Gastrocnemius medialis (tissue), 4 donors: ENCODE measurements around the gene HMCN1. TPM values are rescaled to one million over a fixed set of nuclear protein-coding genes. Genes with fewer than 3 reads are reported as not detected.

Experiments
- ATAC-seq, 2 donors: fragments of 150-250 bp; one replicate each; pipeline ENCODE4 v1.9.1; 2016
- DNase-seq, 2 donors: peaks; one replicate each; pipeline ENCODE4 v3.0.0-alpha.2; 2019
- H3K27ac ChIP-seq, 4 donors: fragments of 200-600 bp; sonication (generic); 1 replicate in 1 of 4; 2 replicates in 3 of 4; pipeline ENCODE4 v1.5.1; 2016 to 2018; ENCODE audit warnings: mild to moderate bottlenecking in 2 of 4, moderate library complexity in 1 of 4
- H3K27me3 ChIP-seq, 3 donors: fragments of 200-600 bp; sonication (generic) in 2 of 3; 1 replicate in 1 of 3; 2 replicates in 2 of 3; pipeline versions ENCODE4 v1.5.1 to v1.6.0; 2016 to 2019; ENCODE audit warnings: mild to moderate bottlenecking in 1 of 3, moderate library complexity in 1 of 3
- H3K36me3 ChIP-seq, 2 donors: fragments of 200-600 bp; sonication (generic) in 1 of 2; one replicate each; pipeline ENCODE4 v1.5.1; 2017 to 2018
- H3K4me1 ChIP-seq, 2 donors: fragments of 200-600 bp; sonication (generic) in 1 of 2; one replicate each; pipeline ENCODE4 v1.5.1; 2016 to 2017; ENCODE audit warnings: mild to moderate bottlenecking in 2 of 2
- H3K4me3 ChIP-seq, 4 donors: fragments of 200-600 bp; sonication (generic) in 3 of 4; 1 replicate in 1 of 4; 2 replicates in 3 of 4; pipeline ENCODE4 v1.5.1; 2016 to 2019; ENCODE audit warnings: mild to moderate bottlenecking in 2 of 4
- H3K9me3 ChIP-seq, 3 donors: fragments of 200-600 bp; sonication (generic) in 2 of 3; 1 replicate in 1 of 3; 2 replicates in 2 of 3; pipeline ENCODE4 v1.5.1; 2016 to 2019
- POLR2A ChIP-seq, 2 donors: fragments of 450-650 bp; IDR thresholded peaks; one replicate each; pipeline ENCODE4 v1.6.1; 2017; ENCODE audit warnings: antibody characterized with exemption in 2 of 2, mild to moderate bottlenecking in 2 of 2, moderate library complexity in 2 of 2
- in situ Hi-C, 4 donors: fragments of 200-750 bp; cut with MboI; loops; one replicate each; pipeline versions ENCODE4 v1.15.0 to v1.8.0; 2017; ENCODE audit warnings: low sequenced_read_pairs in 4 of 4
- intact Hi-C: fragments of 100-400 bp; cut with DNase I; formaldehyde crosslinking; loops from one replicate; pipeline ENCODE4 v1.15.1; 2023; ENCODE audit warnings: low total_unique reads
- total RNA-seq, 4 donors: library from RNA; depleted of rRNA; stranded (reverse); fragments of >200 nt; gene quantifications; one replicate each; pipeline versions ENCODE4 v1.1.0 to v1.2.3, GENCODE V29; 2016
- TF ChIP-seq, protein P1 (sequence below), 5 experiments: fragments of 450-650 bp in 3 of 5; fragments of 200-600 bp in 2 of 5; sonication (generic) in 2 of 5; IDR thresholded peaks in 4 of 5; conservative IDR thresholded peaks in 1 of 5; 1 replicate in 4 of 5; 2 replicates in 1 of 5; pipeline ENCODE4 v1.5.1; 2016 to 2019; ENCODE audit warnings: antibody characterized with exemption in 5 of 5, mild to moderate bottlenecking in 3 of 5, moderate library complexity in 3 of 5

HMCN1 gene
- total RNA-seq, 4 donors from 2014 or later = 2.6 to 7.5 (median 5.1) TPM

DNA sequence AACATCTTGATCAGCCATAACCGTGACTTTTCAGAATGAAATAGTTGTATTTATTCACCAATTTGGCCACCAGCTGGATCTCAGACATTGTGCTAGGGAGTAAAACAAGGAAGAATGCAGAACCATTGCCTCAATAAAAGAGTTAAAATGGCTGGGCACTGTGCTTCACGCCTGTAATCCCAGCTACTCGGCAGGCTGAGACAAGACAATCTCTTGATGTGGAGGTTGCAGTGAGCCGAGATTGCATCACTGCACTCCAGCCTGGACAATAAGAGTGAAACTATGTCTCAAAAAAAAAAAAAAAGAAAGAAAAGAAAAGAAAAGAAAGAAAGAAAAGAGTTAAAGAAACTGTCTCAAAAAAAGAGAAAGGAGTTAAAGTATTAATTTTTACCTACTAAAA lies 441.4 kb downstream of the HMCN1 start:
- Histone ChIP-seq H3K4me3 (no peak overlapping the region), H3K9me3 (no peaks in the 10 kb centered on the region), H3K36me3 (no peaks in the 10 kb centered on the region), H3K4me1 (no peaks in the 10 kb centered on the region), H3K27ac (no peak overlapping the region), H3K27me3 (no peaks in the 10 kb centered on the region)
- TF ChIP-seq POLR2A (IDR thresholded peaks at IDR 0.05) = no peak
- TF ChIP-seq, protein P1, sequence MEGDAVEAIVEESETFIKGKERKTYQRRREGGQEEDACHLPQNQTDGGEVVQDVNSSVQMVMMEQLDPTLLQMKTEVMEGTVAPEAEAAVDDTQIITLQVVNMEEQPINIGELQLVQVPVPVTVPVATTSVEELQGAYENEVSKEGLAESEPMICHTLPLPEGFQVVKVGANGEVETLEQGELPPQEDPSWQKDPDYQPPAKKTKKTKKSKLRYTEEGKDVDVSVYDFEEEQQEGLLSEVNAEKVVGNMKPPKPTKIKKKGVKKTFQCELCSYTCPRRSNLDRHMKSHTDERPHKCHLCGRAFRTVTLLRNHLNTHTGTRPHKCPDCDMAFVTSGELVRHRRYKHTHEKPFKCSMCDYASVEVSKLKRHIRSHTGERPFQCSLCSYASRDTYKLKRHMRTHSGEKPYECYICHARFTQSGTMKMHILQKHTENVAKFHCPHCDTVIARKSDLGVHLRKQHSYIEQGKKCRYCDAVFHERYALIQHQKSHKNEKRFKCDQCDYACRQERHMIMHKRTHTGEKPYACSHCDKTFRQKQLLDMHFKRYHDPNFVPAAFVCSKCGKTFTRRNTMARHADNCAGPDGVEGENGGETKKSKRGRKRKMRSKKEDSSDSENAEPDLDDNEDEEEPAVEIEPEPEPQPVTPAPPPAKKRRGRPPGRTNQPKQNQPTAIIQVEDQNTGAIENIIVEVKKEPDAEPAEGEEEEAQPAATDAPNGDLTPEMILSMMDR (IDR thresholded peaks at IDR 0.05 in 4 of 5, conservative IDR thresholded peaks at IDR 0.05 in 1 of 5) = no peak
- ATAC-seq = no peak
- DNase-seq = no peak
- in situ Hi-C loops = no loop called here
- intact Hi-C loops = no loop called here

DNA sequence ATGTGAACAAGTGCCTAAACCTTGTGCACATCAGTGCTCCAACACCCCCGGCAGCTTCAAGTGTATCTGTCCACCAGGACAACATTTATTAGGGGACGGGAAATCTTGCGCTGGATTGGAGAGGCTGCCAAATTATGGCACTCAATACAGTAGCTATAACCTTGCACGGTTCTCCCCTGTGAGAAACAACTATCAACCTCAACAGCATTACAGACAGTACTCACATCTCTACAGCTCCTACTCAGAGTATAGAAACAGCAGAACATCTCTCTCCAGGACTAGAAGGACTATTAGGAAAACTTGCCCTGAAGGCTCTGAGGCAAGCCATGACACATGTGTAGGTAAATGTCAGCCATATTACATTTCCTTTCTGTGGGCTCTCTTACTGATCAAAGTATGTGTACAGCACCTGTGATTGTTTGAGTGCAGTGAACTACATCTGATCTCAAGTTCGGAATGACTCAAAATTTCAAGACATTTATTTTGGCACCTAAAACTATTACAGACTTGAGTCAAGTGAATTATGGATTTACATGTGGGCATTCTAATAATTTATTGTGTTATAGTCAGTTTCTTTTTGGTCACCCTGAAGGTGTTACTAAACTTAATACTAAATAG lies 444.3 kb downstream of the HMCN1 start:
- intact Hi-C loops = no loop called here
- no peak for DNase-seq
- no peak for ATAC-seq
- Histone ChIP-seq H3K36me3 (no peaks in the 10 kb centered on the region), H3K27me3 (no peaks in the 10 kb centered on the region), H3K9me3 (no peaks in the 10 kb centered on the region), H3K4me3 (no peak overlapping the region), H3K27ac (no peak overlapping the region), H3K4me1 (no peaks in the 10 kb centered on the region)
- no peak for TF ChIP-seq POLR2A (IDR thresholded peaks at IDR 0.05)
- TF ChIP-seq, protein P1 (IDR thresholded peaks at IDR 0.05 in 4 of 5, conservative IDR thresholded peaks at IDR 0.05 in 1 of 5) = no peak
- in situ Hi-C loops = no loop called here

- no peaks in the 10 kb centered on the region for H3K4me1 ChIP-seq
- intact Hi-C loops = no loop called here
- H3K36me3 ChIP-seq = no peaks in the 10 kb centered on the region
- TF ChIP-seq, protein P1 (IDR thresholded peaks at IDR 0.05 in 4 of 5, conservative IDR thresholded peaks at IDR 0.05 in 1 of 5) = no peak
- no peak for TF ChIP-seq POLR2A (IDR thresholded peaks at IDR 0.05)
- DNase-seq (no peak), ATAC-seq (no peak)
- no peaks in the 10 kb centered on the region for H3K9me3 ChIP-seq
- H3K27me3 ChIP-seq = no peaks in the 10 kb centered on the region
- in situ Hi-C loops = no loop called here
- H3K27ac ChIP-seq = no peak overlapping the region
- no peak overlapping the region for H3K4me3 ChIP-seq
These were observed 445.0 kb downstream of the HMCN1 start for GRCh38 chr1:186179231-186179630.

DNA sequence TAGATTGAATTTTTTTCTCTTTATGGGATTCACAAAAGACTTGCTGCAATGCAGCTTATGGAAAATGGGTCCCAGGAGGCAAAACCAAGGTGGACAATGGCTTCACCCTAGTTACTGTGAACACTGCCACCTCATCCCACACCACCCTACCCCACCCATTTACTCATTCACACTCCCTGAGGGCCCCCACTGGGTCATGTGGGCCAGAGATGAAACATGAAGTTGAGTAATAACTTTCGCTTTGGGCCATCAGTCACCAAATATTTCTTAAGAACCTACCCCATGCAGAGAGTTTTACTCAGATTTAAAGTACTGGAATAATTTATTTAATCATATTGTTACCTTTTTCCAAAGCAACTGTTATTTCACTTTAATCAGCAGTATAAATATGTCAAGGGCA lies 449.0 kb downstream of the HMCN1 start:
- in situ Hi-C loops = no loop called here
- TF ChIP-seq, protein P1 (IDR thresholded peaks at IDR 0.05 in 4 of 5, conservative IDR thresholded peaks at IDR 0.05 in 1 of 5) = no peak
- no peak for TF ChIP-seq POLR2A (IDR thresholded peaks at IDR 0.05)
- peak in 1 of 2 donors; percentile 72 for ATAC-seq

More for the DNA sequence above, 449.0 kb downstream of the HMCN1 start:
- DNase-seq = peak; percentile 11 to 51
- Histone ChIP-seq H3K4me3 (no peak overlapping the region), H3K36me3 (no peaks in the 10 kb centered on the region), H3K27me3 (no peaks in the 10 kb centered on the region), H3K27ac (no peak overlapping the region), H3K9me3 (no peaks in the 10 kb centered on the region), H3K4me1 (no peaks in the 10 kb centered on the region)
- intact Hi-C loops = no loop called here
